Right renal pelvis (tissue), 4 donors: ENCODE results near the gene C4orf50. TPM values are rescaled to one million over a fixed set of nuclear protein-coding genes. Genes with fewer than 3 reads are reported as not detected.
"Not testable (repeated sequence)": the region's sequence is repeated elsewhere in the genome, so short reads cannot be mapped to it uniquely, and the experiment has no call there.

Experiments
- DNase-seq, 4 donors: peaks; one replicate each; pipeline ENCODE4 v3.0.0-alpha.2; 2013; ENCODE audit warnings: low read depth in 4 of 4, low spot score in 3 of 4, missing footprints in 1 of 4
- polyA plus RNA-seq, 4 donors: library from polyadenylated mRNA; unstranded; fragments of 120-200 nt; gene quantifications; one replicate each; pipeline ENCODE4 v1.2.1, GENCODE V29; 2013; ENCODE audit not compliant: insufficient read length in 4 of 4

C4orf50 gene
- polyA plus RNA-seq, 4 donors, result 0.01 TPM; not detected in 1

DNA sequence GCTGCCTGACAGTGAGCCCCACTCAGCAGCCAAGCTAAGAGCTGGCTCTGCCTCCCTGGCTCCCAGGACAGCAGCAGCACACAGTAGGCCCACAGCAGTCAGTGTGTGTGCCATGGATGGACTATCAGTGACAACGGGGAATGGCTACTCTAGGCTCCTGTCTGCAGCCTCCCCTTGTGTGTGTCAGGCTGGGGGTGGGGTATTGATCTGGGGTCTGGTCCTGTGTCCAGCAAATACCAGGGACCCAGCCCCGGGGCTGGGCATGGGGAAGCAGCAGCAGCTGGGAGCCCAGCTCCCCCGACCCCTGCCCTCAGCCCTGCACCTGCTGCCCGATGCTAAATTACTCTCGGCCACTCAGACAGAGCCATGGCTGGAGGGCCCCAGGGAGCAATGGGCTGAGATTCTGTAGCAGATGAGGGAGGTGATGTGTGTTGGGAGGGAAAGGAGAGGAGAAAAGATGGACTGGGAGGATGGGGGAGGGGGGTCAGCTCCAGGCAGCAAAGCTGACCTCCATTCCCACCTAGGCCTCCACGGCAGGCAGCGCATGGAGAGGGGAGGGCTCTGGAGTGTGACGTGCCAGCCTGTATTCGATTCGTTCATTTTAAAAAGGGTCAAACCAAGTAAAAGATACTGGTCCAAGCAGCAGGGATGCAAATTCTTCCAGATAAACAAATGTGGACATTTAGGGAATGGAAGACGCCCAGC lies 64.0 kb downstream of the C4orf50 start:
- DNase-seq, result no peak

DNA sequence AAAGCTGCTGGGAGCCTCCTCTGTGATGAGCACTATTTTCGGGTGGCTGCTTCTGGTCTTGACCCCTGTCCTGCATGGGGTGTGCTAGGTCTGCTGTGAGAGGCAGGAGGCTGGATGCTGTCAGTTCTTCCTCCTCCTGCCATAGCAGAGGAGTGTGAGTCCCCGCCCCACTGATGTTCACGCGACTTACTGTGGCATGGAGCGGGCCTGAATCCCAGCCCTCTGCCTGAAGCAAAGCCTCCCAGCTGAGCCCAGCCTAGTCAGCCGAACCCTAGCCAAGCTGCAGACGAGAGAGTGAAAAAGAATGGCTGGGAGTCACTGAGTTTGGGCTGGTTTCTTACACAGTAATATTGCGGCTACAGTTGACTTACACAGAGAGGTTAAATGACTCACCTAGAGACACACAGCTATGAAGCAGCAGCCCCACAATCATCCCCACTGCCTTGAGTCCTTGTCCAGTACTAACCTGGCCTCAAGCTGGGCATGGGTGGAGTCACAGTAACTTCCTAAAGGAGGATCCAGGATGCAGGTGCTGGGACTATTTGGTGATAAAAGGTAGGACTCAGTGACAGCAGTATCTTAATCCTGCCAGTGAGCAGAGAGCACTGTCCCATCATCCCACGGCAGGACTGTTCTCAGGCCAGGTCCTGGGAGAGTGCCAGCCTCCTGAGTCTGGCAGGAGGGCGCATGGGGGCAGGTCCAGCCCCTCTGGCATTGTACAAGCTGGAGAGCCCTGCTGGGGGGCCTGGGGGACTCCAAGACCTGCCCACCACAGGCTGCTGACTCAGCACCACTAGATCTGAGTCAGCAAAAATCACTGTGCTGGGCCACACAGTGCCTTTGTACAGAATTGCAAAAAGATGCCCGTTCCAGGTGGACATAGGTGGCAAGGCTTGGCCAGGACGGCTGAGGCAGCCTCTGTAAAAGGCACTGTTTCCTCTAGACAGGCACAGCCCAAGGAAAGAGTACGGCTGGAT lies 65.0 kb downstream of the C4orf50 start:
- no peak for DNase-seq

DNA sequence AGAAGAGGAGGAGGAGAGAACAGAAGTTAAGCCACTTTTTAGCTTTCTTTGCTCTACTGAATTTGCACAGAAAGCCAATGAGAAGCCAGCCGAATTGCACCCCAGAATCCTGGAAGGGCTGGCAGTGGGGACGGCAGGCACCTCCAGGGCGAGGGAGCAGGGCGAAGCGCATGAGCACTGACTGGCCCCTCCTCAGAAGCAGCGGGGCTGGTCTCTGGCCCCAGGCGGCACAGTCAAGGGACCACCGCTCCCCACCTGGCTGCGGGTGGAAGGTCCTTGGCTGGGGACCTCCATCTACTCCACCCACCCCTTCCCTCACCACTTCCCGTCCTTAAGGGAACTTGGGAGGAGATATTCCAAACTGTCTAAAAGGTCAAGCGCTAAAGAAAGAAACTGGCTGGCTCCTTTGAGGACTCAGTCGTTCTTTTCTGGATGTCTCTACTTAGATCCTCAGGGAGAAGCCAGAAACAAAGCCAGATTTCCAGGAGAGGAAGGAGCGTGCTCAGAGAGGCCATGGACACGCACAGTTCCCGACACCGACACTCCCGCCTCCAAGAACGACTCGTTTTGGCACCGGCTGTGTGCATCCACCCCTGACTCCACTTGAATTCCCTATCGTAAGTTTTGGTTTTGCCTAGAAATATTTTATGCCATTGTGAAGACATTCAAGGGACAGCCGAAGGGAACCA lies 65.8 kb downstream of the C4orf50 start:
- DNase-seq, result no peak

DNA sequence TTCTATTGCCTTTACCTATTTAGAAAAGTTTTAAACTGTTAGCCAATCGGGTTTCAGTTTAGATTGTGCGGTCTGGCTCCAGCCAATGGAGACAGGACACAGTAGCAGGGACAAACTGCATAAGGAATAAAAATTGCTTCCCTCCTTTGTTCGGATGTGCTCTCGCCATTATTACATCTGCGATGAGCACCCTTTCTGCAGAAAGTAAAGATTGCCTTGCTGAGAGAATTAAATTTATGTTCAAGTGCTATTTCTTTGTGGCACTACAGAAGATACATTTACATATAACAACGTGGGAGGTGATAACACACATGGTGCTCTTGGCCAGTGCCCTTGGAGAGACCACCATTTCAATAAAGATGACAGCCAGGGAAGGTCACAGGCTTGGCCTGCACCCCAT lies 71.6 kb downstream of the C4orf50 start:
- DNase-seq, result not testable (repeated sequence)

DNA sequence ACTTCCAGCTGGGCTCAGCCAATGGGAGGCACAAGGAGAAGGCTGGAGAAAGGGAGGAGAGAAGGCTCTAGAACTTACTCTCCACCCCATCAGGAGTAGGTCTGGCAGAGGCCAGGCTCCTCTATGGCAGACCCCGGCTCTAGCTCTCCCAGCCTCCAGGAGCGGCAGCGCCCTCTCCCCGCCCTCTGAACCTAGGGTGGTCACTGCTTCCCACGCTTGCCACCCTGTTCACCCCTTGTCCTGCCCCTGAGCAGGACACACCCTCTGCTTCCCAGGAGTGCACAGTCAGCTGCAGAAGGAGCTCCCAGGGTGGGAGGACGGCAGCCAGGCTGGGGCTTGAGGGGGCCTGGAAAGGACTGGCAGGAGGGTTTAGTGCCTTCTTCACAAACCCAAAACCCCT lies 72.3 kb downstream of the C4orf50 start:
- DNase-seq, result no peak

DNA sequence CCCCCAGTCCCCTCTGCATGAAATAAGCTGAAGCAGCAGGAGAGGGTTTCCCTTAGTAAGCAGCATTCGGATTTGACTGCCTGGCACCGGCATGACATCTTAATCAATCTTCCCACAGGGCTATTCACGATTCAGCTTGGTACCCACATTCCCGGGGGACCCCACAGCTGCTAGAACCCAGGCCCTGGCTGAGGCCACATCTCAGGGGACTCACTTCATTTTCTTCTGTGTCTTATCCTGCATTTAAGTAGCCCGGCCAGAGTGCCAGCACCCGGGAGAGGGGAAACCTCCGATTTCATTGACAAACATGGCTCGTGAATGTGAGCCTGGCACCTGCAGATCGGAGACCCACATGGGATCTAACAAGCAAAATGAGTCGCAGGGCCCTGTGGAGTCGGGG lies 73.1 kb downstream of the C4orf50 start:
- no peak for DNase-seq

DNA sequence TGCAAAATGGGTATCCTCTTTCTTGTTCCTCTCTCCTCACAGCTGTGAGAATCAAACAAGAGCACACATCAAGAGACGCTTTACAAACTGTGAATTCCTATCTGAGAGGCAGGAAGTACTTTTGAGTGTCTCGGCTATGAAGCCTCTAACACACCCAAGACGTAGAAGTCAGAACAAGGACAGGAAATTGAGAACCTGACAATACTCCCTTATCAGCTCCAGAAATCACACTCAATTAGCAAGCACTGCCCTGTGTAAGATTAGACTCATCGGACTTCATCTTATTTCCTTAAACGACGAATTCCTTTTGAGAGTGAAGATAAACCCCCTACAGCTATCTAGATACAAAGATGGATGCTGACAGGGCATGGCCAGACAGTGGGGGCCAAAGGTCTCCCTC lies 74.7 kb downstream of the C4orf50 start:
- DNase-seq, result no peak

DNA sequence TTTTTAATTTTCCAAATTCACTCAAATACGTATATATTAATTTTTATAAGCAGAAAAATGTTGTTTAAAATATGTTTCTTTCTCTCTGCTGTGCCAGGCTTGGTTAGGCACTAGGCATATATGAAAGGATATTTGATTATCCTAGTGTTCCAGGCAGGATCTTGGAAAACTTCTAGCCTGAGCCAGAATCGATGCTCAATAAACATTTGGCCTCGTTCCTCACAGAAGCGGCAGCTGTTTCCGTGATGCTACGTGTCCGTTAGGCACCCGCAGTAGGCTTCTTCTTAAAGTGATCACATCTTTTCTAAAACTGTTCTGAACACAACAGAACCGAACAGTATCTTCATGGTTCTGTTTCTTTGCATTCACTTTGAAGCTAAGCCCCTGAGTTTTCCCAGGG lies 75.3 kb downstream of the C4orf50 start:
- no peak for DNase-seq

DNA sequence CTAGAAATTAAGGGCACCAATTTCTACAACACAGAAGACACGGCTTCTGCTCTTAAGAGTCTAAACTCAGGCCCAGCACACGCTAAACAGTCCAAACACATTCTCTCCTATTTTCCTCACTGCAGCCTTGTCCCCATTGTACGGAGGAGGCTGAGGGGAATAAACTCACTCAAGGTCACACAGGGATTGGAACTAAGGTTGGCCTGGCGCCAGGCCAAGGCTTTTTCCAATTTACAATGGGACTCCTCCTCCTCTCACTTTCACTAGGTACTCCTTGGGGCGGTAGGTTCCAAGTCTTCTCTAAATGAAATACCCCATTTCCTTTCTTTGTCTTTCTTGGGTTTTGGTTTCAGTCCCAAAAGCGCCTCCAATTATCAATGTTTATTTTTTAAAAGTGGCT lies 76.6 kb downstream of the C4orf50 start:
- no peak for DNase-seq

DNA sequence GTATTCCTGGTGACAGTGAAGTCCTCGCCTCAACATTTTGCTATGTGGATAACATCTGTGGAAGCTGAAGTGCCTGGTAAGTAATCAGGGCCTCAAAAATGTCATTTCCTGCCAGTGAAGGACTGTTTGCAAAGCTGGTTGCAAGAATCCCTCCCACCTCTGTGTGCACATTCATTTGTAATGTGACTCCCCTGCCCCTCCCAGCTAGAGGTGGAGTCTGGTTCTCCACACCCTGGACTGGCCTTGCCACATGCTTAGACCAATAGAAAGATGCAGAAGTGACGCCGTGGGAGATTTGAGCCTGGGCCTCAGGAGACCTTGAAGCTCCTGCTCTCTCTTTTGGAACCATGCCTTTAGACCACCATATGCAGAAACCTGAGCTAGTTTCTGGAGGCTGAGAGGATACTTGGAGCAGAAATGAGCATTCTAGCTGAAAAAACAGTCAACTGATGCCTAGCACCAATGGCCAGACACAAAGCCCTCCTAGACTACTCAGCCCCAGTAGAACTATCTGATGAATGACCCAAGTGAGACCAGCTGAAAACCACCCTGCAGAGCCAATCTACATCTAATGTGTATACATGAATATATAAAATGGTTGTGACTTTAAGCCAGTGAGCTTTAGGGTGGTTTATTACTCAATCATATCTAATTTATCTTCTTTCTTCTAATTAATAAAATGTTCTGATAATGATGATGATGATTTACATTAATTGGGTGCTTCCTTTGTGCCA lies 77.6 kb downstream of the C4orf50 start:
- DNase-seq, result no peak

DNA sequence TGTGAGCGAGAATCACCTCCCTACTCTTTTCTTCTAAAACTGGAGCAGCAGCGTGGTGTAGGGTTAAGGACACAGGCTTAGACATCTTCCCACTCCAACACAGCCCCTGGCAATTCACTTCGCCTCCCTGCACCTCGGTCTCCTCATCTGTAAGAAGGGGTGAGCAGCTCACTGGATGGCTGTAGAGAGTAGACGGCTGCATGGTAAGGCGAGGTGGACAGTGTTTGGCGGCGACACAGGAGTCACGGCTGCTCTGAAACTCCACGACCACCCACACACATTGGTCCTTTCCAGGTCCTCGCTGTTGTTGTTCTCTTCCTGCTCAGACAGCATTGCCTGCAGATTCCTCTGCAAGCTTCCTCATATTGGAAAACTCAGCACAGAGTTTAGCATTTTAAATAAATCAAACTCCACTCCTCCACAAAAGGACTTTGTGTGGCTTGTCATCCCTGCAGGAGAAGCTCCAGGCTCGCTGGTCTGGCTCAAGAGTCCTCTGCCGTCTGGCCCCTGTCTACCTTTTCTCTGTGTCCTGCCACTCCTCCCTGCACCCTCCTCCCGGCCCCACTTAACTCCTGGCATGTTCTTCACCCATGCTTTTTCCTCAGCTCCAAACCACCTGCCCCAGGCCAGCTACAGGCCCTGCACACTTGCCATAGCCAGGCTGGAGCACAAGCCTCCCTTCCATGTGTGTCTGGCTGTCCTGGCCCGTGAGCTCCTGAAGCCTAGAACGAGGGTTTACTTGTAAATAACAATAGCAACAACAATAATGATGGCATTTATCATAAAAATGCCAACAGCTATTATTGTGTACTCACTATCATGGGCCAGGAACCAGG lies 84.0 kb downstream of the C4orf50 start:
- DNase-seq, result no peak

DNA sequence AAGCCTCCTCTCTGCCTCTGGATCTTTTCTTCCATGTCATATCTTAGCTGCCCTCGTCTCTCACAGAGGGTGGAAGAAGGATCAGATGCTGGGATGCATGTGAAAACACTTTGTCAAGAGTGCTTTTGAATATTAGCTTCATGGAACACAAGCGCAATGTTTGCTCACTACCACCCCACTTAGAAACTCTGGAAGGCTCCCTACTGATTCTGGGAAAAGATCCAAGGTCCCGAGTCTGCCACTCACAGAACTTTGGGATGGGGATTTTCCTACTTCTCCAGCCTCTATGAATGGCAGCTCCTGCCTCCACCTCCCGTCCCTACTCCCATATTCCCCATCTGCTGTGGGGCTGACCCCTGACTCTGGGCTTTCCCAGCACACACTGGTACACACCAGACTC lies 85.1 kb downstream of the C4orf50 start:
- DNase-seq, result no peak

DNA sequence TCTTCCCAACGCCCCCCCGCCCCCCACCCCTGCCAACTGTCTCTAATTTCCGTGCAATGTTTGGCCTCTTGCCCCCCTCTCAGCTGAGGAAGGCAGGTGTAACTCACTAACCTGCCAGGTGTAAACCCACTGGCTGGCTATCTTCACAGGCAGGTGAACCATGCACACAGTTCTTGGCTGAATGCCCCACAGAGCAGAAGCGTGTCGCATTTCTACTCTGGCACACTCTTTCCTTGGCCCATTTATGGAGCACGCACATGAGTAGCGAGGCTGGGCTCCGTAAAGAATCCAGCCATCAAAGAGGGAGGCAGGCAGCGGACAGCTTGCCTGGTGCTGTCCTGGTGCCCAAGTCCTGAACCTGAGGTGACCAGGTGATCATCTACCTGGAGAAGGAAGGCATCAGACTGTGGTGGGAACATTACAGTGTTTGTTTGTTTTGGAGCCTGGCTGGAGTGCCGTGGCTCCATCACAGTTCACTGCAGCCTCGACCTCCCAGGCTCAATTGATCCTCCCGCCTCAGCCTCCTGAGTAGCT lies 86.1 kb downstream of the C4orf50 start:
- no peak for DNase-seq

DNA sequence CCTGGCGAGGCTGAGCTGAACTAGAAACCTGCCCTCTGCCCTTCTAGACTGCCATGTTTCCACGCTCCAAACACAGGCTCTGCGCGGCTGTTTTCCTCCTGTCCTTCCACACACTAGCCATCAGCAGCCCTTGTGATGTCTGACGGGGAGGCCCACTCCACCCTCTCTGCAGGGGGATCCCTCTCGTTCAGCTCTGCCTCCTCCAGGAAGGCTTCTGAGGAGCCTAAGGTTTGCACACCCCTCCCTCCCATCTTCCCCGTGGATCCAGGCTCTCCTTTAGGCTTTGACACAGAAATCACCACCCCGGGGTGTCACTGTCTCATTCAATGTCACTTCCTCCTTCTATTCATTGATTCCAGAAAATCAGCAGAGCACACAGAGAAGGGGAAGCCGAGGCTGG lies 86.7 kb downstream of the C4orf50 start:
- DNase-seq, result no peak

DNA sequence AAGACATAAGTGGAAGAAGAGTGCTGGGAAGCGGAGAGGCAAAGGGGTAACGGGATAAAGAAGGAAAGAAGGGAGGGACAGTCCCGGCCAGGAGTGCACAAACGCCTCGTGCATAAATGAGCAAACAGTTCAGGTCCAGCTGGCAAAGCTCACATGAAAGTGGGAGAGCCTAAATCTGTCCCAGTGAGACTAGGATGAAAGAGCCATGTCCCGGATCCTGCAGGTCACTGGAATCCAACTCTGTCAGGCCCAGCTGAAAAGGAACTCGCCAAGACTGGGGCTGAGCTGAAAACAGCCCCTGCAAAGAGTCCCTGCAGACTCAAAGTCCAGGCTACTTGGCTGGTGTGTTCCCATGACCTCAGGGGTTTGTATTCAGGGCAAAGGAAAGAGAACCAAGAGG lies 87.4 kb downstream of the C4orf50 start:
- no peak for DNase-seq

DNA sequence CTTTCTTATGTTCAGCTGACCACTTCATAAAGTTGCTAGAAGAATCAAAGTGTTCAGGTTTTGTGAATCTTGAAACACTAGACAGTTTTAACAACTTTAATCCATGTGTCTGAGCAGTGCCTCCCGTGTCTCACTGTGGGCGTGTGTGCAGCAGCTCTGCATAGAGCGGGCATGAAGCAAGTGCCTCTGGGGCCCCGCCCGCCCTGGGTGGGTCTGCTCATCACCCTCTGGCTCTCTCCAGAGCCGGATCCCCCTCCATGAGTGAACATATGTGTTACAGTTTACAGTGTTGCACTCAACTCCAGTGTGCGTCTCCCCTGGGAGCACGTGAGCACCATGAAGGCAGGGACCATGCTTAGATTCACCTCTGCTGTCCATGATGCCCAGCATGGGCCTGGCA lies 87.8 kb downstream of the C4orf50 start:
- no peak for DNase-seq

DNA sequence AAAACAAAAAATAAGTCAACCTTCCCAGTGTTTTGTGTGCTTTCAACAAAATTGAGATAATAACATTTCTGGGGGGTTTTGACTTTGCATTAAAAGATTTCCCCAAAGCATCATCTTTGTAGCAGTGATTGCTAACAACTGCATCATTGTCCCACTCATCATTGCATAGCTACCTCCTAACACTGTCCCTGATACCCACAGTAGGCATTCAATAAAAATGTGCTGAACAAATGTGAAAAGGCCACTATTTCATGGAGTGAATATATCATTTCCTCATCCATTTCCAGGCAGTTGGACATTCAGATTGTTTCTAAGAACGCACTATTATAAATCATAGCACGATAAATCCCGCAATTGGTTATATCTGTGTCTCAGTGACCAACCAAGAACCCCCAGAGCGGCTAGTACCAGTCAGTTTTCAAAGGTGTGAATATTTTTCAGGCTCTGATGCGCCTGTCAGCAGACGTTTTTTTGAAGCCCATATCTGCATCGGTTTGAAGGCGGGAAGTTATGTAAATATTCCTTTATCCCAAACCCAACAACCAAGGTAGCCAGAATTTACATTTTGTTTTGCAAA lies 89.3 kb downstream of the C4orf50 start:
- no peak for DNase-seq

DNA sequence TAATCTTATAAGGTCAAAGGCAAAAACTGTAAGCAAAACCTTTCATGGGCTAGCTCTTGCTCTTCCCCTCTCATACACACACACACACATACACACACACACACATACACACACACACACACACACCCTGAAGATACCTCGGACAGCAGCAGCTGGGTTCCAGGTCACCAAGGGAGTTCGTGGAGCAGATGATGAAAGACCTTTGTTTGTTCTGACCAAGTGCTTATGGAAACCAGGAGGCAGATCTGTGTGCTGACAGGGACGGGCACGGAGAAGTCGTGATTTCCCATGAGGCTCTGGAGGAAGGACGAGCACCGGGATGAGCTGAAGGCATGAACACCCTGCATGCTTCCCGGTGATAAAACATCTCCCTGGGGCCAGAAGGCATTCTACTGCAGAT lies 90.0 kb downstream of the C4orf50 start:
- no peak for DNase-seq

DNA sequence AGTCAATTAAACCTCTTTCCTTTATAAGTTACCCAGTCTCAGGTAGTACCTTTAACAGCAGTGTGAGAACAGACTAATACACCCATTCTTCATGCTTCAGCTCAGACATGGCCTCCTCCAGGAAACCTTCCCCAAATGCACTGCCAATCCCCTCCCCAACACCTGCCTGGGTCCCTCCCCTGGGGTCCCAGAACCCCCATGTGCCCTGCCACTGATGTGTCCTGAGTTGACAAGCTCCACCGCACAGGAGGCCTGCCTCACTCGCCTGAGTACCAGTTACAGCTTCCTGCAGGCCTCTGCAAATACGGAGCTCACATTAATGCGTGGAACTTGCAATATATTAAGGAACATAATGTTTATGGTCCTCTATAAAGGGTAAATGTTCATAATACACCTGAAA lies 90.5 kb downstream of the C4orf50 start:
- DNase-seq, result no peak
